GM11168 (cell line): Measurements from ENCODE around the gene CLDN3.
"Not testable (repeated sequence)": the region's sequence is repeated elsewhere in the genome, so short reads cannot be mapped to it uniquely, and the experiment has no call there.

Experiments
- in situ Hi-C: fragments of 300-500 bp; cut with MboI; formaldehyde crosslinking; loops from one replicate; pipeline ENCODE4 v1.12.0; 2022; ENCODE audit warnings: low sequenced_read_pairs; ENCODE audit not compliant: unreplicated experiment

CLDN3 gene

GRCh38 chr7:73770002-73770859 is at the start of gene CLDN3:
Gene CLDN3 (minus strand): TSS chr7:73770270. CDS start chr7:73770049, 221 bp downstream.
- in situ Hi-C loops, result no loop called here

DNA sequence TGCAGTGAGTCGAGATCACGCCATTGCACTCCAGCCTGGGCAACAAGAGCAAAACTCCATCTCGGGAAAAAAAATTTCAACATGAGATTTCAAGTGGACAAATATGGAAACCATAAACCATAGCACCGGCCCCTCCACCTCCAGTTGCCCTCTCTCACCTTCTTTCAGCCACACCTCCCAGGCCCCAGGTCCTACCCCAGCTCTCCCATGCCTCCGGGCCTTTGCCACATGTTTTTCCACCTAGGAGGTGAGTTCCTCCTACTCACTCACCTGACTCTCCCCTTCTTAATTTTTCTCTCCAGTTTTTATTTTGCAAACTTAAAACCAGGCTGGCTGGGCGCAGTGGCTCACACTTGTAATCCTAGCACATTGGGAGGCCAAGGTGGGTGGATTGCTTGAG is 47.1 kb upstream of the CLDN3 start:
- in situ Hi-C loops, result no loop called here

GRCh38 chr7:73815436-73815835 is 45.4 kb upstream of the CLDN3 start:
- in situ Hi-C loops, result no loop called here

DNA sequence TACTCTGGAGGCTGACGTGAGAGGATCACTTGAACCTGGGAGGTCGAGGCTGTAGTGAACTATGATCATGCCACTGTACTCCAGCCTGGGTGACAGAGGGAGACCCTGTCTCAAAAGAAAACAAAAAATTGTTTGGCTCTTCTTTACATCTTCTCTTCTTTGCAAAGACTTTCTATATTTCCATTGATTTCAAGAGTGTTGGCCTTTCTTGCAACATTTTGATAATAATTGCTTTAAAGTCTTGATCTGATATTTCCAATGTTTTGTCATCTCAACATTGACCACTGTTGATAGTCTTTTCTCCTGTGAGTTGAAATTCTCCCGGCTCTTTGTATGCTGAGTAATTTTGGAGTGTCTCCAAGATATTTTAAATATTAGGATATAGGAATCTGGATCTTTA is 42.9 kb upstream of the CLDN3 start:
- in situ Hi-C loops, result no loop called here

DNA sequence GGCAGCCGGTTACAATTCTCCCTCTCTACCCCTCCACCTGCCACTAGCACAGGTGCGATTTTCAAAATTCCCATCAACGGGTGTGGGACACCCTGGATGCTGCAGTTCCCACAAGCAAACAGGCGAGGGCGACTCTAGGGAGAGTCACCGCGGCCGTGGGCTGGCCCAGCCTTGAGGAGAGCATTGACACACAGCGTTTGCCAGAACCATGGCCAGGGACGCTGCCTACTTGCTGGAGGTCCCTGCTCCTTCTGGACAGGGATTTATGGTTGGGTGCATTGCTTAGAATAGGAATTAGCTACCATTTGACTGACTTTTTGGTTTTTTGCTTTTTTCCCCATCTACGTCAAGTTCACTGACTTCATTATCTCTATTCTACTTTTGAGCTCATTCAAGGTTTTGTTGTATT is 41.7 kb upstream of the CLDN3 start:
- in situ Hi-C loops, result no loop called here

GRCh38 chr7:73810998-73811360 is 40.9 kb upstream of the CLDN3 start:
- in situ Hi-C loops, result no loop called here

GRCh38 chr7:73809467-73809951 is 39.4 kb upstream of the CLDN3 start:
- in situ Hi-C loops, result no loop called here

DNA sequence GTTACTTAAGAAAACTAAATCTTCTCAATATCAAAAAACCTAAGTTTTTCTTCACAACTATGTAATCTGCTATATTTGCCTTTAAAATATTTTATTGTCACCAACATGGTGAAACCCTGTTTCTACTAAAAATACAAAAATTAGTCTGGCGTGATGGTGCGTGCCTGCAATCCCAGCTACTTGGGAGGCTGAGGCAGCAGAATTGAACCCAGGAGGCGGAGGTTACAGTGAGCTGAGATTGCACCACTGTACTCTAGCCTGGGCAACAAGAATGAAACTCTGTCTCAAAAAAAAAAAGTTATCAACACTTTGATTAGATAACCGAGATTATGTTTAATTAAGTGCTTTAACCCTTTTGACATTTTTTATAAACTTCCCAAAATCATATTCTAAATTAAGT is 32.4 kb upstream of the CLDN3 start:
- in situ Hi-C loops, result no loop called here

GRCh38 chr7:73801577-73801976 is 31.5 kb upstream of the CLDN3 start:
- in situ Hi-C loops, result no loop called here

- in situ Hi-C loops, result no loop called here
These were observed 29.4 kb upstream of the CLDN3 start for GRCh38 chr7:73799282-73800141.

- in situ Hi-C loops, result not testable (repeated sequence)
These were observed 27.1 kb upstream of the CLDN3 start for GRCh38 chr7:73797176-73797575.

DNA sequence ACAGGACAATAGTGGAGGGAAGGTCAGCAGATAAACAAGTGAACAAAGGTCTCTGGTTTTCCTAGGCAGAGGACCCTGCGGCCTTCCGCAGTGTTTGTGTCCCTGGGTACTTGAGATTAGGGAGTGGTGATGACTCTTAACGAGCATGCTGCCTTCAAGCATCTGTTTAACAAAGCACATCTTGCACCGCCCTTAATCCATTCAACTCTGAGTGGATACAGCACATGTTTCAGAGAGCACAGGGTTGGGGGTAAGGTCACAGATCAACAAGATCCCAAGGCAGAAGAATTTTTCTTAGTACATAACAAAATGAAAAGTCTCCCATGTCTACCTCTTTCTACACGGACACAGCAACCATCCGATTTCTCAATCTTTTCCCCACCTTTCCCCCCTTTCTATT is 26.6 kb upstream of the CLDN3 start:
- in situ Hi-C loops, result not testable (repeated sequence)

DNA sequence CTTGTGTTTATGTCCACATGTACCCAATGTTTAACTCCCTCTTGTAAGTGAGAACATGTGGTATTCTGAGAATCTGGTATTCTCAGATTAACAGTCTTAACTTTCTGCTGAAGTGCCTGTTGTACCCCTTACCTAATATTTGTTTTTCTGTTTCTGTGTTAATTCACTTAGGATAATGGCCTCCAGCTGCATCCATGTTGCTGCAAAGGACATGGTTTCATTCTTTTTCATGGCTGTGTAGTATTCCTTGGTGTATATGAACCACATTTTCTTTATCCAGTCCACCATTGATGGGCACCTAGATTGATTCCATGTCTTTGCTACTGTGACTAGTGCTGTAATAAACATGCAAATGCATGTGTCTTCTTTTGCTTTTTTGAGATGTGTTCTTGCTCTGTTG is 25.1 kb upstream of the CLDN3 start:
- in situ Hi-C loops, result not testable (repeated sequence)

GRCh38 chr7:73791170-73791690 is 21.2 kb upstream of the CLDN3 start:
- in situ Hi-C loops, result not testable (repeated sequence)

- in situ Hi-C loops, result no loop called here
These were observed 19.0 kb upstream of the CLDN3 start for GRCh38 chr7:73789051-73789450.

DNA sequence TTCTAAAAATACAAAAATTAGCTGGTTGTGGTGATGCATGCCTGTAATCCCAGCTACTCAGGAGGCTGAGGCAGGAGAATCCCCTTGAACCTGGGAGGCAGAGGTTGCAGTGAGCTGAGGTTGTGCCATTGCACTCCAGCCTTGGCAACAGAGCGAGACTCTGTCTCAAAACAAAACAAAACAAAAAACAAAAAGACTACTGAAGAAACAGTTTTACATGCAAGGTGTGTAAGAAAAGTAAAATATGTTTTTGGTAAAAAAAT is 17.6 kb upstream of the CLDN3 start:
- in situ Hi-C loops, result not testable (repeated sequence)

GRCh38 chr7:73786588-73786987 is 16.5 kb upstream of the CLDN3 start:
- in situ Hi-C loops, result no loop called here

DNA sequence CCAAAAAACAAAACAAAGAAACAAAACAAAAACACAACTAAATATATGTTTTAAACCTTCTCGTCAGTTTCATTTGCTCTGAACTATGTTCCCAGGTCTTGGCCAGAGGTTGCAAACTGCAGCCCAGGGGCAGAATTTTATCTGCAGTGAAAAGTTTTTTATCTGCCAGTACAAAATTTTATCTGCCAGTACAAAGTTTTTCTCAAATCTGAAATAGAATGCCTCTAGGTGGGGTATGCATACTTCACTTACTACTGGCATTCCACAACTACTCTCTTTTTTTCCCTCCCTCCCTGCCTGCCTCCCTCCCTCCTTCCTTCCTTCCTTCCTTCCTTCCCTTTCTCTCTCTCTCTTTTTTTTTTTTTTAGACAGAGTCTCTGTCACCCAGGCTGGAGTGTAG is 9.4 kb upstream of the CLDN3 start:
- in situ Hi-C loops, result no loop called here

DNA sequence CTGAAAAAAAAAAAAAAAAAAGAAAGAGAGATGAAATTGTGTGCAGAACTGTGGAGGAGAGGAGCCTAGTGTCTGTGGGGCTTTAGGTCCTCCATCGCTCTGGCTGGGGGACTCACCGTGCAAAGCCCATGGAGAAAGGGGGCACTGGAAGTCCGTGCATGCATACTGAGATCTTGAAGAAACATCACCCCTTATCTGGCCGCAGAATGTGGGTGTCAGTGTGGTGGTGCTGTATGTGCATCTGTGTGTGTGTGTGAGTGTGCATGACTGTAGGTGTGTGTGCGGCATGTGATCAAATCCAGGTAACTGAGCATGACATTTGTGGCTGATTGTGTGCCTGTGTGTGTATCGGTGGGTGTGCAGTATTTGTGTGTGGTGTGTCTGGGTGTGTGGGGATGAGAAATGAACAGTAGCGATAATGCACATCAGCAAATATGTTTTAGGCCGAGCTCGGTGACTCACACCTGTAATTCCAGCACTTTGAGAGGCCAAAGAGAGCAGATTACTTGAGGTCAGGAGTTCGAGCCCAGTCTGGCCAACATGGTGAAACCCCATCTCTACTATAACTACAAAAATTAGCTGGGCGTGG is 8.8 kb upstream of the CLDN3 start:
- in situ Hi-C loops, result no loop called here

GRCh38 chr7:73774923-73775322 is 4.9 kb upstream of the CLDN3 start:
- in situ Hi-C loops, result no loop called here
